NOMO-1 treated with DMSO at 0.1 percent for 48 hours (cell line): ENCODE results near the gene ANKRD18A.
"Not testable (repeated sequence)": the region's sequence is repeated elsewhere in the genome, so short reads cannot be mapped to it uniquely, and the experiment has no call there.

Experiments
- DNase-seq: peaks from one replicate; lab custom pipeline; 2025; ENCODE audit not compliant: unreplicated experiment; lab: John Stamatoyannopoulos, UW

The ANKRD18A gene

GRCh38 chr9:38629511-38629910 lies 9.1 kb upstream of the ANKRD18A start:
- no peak for DNase-seq

- DNase-seq: no peak
Observed at GRCh38 chr9:38626006-38626405, 5.6 kb upstream of the ANKRD18A start.

- no peak for DNase-seq
Observed at GRCh38 chr9:38622951-38623350, 2.6 kb upstream of the ANKRD18A start.

GRCh38 chr9:38622288-38622674 lies 1.9 kb upstream of the ANKRD18A start:
- DNase-seq: no peak

GRCh38 chr9:38621434-38622287 lies 1.3 kb upstream of the ANKRD18A start:
- no peak for DNase-seq

GRCh38 chr9:38619556-38620447 lies 594 bp downstream of the ANKRD18A start:
- DNase-seq: no peak

GRCh38 chr9:38598029-38598745 lies 22.2 kb downstream of the ANKRD18A start:
- DNase-seq: not testable (repeated sequence)

GRCh38 chr9:38595117-38595516 lies 25.3 kb downstream of the ANKRD18A start:
- not testable (repeated sequence) for DNase-seq

GRCh38 chr9:38591346-38592063 lies 28.9 kb downstream of the ANKRD18A start:
- not testable (repeated sequence) for DNase-seq

- DNase-seq: not testable (repeated sequence)
Observed at GRCh38 chr9:38583765-38584164, 36.6 kb downstream of the ANKRD18A start.

- DNase-seq: not testable (repeated sequence)
Observed at GRCh38 chr9:38580112-38580511, 40.3 kb downstream of the ANKRD18A start.

GRCh38 chr9:38576181-38576580 lies 44.2 kb downstream of the ANKRD18A start:
- not testable (repeated sequence) for DNase-seq

GRCh38 chr9:38566048-38566447 lies 54.3 kb downstream of the ANKRD18A start:
- DNase-seq: not testable (repeated sequence)

GRCh38 chr9:38565178-38565577 lies 55.2 kb downstream of the ANKRD18A start:
- DNase-seq: not testable (repeated sequence)

- not testable (repeated sequence) for DNase-seq
Observed at GRCh38 chr9:38563911-38564310, 56.5 kb downstream of the ANKRD18A start.

GRCh38 chr9:38561134-38561533 lies 59.3 kb downstream of the ANKRD18A start:
- DNase-seq: not testable (repeated sequence)

GRCh38 chr9:38559172-38559571 lies 61.2 kb downstream of the ANKRD18A start:
- not testable (repeated sequence) for DNase-seq

- not testable (repeated sequence) for DNase-seq
Observed at GRCh38 chr9:38557746-38558145, 62.6 kb downstream of the ANKRD18A start.

GRCh38 chr9:38554966-38555365 lies 65.4 kb downstream of the ANKRD18A start:
- DNase-seq: not testable (repeated sequence)

GRCh38 chr9:38553019-38553418 lies 67.4 kb downstream of the ANKRD18A start:
- not testable (repeated sequence) for DNase-seq
